Retinal pigment epithelial cell (primary cell): ENCODE measurements around the gene FCER2.

Experiments used
- DNase-seq: peaks from one replicate; pipeline ENCODE4 v3.0.0-alpha.2; 2010; ENCODE audit warnings: low read depth
- H3K4me3 ChIP-seq: 2 replicates; pipeline ENCODE4 v1.5.1; 2011; ENCODE audit warnings: mild to moderate bottlenecking, low read length, control low read depth, moderate library complexity
- TF ChIP-seq, protein P1 (sequence below): conservative IDR thresholded peaks from 2 replicates; pipeline ENCODE4 v1.5.1; 2011; ENCODE audit warnings: low read depth, low read length, control low read depth, inconsistent platforms

The FCER2 gene

DNA sequence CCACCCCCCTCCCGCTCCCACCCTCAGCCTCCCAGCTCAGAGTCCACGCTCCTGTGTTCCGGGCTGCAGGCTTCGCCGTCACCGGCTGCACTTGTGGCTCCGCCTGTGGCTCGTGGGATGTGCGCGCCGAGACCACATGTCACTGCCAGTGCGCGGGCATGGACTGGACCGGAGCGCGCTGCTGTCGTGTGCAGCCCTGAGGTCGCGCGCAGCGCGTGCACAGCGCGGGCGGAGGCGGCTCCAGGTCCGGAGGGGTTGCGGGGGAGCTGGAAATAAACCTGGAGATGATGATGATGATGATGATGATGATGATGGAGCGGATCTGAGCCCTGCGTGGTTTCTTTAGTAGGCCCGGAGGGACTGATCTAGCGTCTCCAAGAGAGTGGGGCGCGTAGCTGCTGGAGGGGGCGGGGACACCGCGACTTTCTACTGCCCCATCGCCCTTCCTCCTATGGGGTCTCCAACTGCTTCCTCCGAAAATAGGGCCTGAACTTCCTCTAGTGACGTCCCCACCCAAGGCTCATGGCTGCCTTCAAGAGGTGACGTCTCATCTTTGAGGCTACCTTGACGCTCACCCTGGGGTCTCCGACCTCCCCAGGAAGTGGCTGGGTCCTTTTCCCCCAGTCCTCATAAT, 31.7 kb downstream of the FCER2 start:
- H3K4me3 ChIP-seq, result no peak overlapping the region
- no peak for DNase-seq
- TF ChIP-seq, protein P1, sequence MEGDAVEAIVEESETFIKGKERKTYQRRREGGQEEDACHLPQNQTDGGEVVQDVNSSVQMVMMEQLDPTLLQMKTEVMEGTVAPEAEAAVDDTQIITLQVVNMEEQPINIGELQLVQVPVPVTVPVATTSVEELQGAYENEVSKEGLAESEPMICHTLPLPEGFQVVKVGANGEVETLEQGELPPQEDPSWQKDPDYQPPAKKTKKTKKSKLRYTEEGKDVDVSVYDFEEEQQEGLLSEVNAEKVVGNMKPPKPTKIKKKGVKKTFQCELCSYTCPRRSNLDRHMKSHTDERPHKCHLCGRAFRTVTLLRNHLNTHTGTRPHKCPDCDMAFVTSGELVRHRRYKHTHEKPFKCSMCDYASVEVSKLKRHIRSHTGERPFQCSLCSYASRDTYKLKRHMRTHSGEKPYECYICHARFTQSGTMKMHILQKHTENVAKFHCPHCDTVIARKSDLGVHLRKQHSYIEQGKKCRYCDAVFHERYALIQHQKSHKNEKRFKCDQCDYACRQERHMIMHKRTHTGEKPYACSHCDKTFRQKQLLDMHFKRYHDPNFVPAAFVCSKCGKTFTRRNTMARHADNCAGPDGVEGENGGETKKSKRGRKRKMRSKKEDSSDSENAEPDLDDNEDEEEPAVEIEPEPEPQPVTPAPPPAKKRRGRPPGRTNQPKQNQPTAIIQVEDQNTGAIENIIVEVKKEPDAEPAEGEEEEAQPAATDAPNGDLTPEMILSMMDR, result no peak

DNA sequence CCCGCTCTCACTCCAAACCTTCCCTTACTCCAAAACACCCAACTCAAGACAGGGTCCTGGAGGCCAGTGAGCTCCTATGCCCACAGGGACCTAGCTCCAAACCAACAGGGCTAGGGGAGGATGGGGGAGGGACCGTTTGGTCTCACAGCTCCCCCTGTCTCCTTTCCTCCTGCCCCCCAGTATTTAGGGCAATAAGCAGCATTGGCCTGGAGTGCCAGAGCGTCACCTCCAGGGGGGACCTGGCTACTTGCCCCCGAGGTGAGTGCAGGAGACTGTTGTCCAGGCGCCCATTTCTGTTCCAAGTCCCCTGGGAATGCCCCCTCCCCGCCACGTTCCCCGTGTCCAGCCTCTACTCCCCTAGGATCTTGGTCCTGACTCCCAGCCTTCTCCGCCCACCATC, 32.3 kb downstream of the FCER2 start:
- no peak overlapping the region for H3K4me3 ChIP-seq
- TF ChIP-seq, protein P1, result no peak
- DNase-seq, result no peak

DNA sequence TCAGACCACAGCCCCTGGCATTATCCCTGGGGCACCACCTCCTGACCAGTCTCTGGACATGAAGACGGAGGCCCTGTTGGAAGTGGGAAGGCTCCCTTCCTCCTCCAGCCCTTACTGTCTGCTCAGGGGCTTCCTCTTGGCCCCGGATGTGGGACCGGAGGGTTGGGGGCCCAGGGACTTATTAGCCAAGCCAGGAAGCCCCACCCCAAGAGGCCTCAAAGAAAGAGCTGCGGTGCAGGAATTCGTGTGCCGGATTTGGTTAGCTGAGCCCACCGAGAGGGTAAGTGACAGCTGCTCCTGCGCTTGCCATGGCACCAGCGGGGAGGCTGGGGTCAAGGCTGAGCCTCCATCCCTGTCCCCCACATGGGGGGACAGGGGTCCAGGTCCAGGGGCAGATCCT, 33.1 kb downstream of the FCER2 start, which contains the start of gene RETN:
RETN (plus strand) TSS at position 208 of the 400 bp plus-strand sequence. CDS start 278 bp downstream, outside the sequence.
- TF ChIP-seq, protein P1, result no peak
- no peak within 1 kb of the TSS for H3K4me3 ChIP-seq
- DNase-seq, result no peak

DNA sequence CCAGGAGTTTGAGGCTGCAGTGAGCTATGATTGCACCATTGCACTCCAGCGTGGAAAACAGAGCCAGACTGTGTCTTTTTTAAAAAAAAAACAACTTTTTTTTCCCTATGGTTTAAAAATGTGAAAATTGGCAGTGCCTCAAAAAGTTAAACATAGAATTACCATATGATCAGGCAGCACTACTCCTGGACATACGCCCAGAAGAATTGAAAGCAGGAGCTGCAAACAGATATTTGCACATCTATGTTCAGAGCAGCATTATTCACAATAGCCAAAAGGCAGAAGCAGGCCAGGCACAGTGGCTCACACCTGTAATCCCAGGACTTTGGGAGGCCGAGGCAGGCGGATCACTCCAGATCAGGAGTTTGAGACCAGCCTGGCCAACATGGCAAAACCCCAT, 36.9 kb downstream of the FCER2 start:
- TF ChIP-seq, protein P1, result no peak
- no peak overlapping the region for H3K4me3 ChIP-seq
- peak; percentile 43 for DNase-seq

DNA sequence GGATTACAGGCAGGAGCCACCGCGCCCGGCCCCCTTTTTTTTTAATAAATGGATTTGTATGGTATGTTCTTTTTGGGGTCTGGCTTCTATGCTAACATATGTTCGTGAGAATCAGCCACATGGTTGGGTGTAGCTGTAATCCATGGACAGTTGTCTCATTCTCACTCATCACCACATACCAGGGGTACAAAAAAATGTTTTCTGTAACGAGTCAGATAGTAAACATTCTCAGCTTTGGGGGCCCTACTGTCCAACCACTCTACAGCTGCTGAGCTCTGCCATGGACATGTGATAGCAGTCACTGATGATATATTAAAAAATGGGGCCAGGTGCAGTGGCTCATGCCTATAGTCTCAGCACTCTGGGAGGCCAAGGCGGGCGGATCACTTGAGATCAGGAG, 38.2 kb downstream of the FCER2 start:
- no peak overlapping the region for H3K4me3 ChIP-seq
- TF ChIP-seq, protein P1, result no peak
- no peak for DNase-seq

DNA sequence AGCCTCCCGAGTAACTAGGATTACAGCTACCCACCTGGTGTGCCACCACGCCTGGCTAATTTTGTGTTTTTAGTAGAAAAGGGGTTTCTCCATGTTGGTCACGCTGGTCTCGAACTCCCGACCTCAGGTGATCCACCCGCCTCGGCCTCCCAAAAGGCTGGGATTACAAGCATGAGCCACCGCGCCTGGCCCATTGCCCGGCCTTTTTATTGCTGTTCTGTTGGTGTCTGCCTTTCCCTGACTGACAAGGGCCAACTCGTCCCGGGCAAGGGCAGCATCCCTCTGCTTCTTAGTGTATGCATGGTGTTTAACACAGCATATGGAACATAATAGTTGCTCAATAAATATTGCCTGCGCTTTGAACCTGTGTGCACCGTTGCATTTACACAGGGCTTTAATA, 39.3 kb downstream of the FCER2 start:
- no peak for DNase-seq
- no peak overlapping the region for H3K4me3 ChIP-seq
- TF ChIP-seq, protein P1, result no peak

DNA sequence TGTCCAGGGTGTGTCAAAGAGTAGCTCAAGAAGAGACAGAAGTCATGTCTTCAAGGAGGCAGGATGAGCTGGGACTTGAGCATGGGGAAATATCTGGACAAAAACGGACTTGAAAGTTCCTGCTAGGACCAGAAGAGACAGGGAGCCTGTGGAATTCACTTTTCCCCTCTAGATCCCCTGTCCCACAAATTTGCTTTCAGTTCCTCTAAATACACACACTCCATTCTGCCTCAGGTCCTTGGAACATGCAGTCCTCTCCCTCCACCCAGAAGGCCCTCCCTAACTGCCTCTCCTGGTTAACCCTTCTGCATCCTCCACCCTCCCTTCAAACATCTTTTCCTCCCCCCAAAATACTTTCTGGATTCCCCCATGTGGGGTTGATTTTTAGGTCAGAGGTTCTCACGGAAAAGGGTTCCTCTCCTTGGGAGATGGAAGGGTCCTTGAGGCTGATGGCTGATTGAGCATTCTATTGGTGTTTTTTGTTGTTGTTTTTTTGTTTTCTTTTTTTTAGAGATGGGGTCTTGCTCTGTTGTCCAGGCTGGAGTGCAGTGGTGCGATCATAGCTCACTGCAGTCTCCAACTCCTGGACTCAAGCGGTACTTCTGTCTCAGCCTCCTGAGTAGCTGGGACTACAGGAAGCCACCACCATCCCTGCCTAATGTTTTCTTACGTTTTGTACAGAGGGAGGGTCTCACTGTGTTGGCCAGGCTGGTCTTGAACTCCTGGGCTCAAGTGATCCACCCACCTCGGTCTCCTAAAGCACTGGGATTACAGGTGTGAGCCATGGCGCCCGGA, 40.0 kb downstream of the FCER2 start:
- DNase-seq, result no peak
- no peak overlapping the region for H3K4me3 ChIP-seq
- TF ChIP-seq, protein P1, result no peak
